ENCODE results near the gene APC2.

Gene APC2

GRCh38 chr19:1490311-1491113 lies 40.6 kb downstream of the APC2 start, which contains the start of gene PCSK4:
TSS of gene PCSK4 (minus strand) at chr19:1490350. CDS start at chr19:1490346, 4 bp downstream.
- Histone ChIP-seq H3K4me3 (ENCODE audit: control insufficient read depth in 1 of 7, extremely low read depth in 1 of 7, insufficient read depth in 4 of 7, low read depth in 2 of 7, low read length in 6 of 7) (peak within 1 kb of the TSS; percentile 40 to 82 (median 69)), H3K9me3 (ENCODE audit: control extremely low read depth in 1 of 5, control insufficient read depth in 4 of 5, insufficient read depth in 2 of 5, low read depth in 1 of 5, low read length in 4 of 5) (no peaks in the 10 kb centered on the region), H3K27me3 (replicated peaks in 2 of 5; ENCODE audit: control insufficient read depth in 4 of 5, insufficient read depth in 5 of 5, low read length in 4 of 5) (peaks cover 0 to 9% (median 8%) of the 10 kb centered on the region in 5 experiments), H3K36me3 (ENCODE audit: control insufficient read depth in 4 of 4, insufficient read depth in 4 of 4, low read length in 3 of 4) (no peaks in the 10 kb centered on the region), H3K27ac (ENCODE audit: insufficient read depth in 1 of 2, low read depth in 1 of 2, low read length in 2 of 2, poor library complexity in 1 of 2, severe bottlenecking in 2 of 2) (peak within 1 kb of the TSS in 1 of 2 experiments; percentile 75), H3K4me1 (ENCODE audit: control extremely low read depth in 1 of 4, control insufficient read depth in 4 of 4, insufficient read depth in 4 of 4, low read length in 3 of 4) (peaks cover 0 to 31% (median 22%) of the 10 kb centered on the region in 4 experiments)
- DNase-seq = peak; percentile 98 to 99 (median 98)
- POLR2A ChIA-PET = interaction anchor here (0.7 kb wide), 1 partner anchor 25 kb away, joined by 6 read pairs; no protein-coding TSS in a partner anchor
- 0% methylated on average over 49 of the region's 74 CpGs for WGBS (ENCODE audit: insufficient coverage)
- CTCF ChIA-PET = interaction anchor here (2.5 kb wide), 1 partner anchor 19 kb away, joined by 6 read pairs; no protein-coding TSS in a partner anchor

GRCh38 chr19:1491114-1491848 lies 41.4 kb downstream of the APC2 start, which contains the start of gene REEP6:
TSS of gene REEP6 (plus strand) at chr19:1491181. CDS start at chr19:1491270, 89 bp downstream.
- Histone ChIP-seq H3K36me3 (ENCODE audit: control insufficient read depth in 4 of 4, insufficient read depth in 4 of 4, low read length in 3 of 4) (no peaks in the 10 kb centered on the region), H3K9me3 (ENCODE audit: control extremely low read depth in 1 of 5, control insufficient read depth in 4 of 5, insufficient read depth in 2 of 5, low read depth in 1 of 5, low read length in 4 of 5) (no peaks in the 10 kb centered on the region), H3K4me1 (ENCODE audit: control extremely low read depth in 1 of 4, control insufficient read depth in 4 of 4, insufficient read depth in 4 of 4, low read length in 3 of 4) (peaks cover 0 to 31% (median 22%) of the 10 kb centered on the region in 4 experiments), H3K27me3 (replicated peaks in 2 of 5; ENCODE audit: control insufficient read depth in 4 of 5, insufficient read depth in 5 of 5, low read length in 4 of 5) (peaks cover 0 to 9% (median 8%) of the 10 kb centered on the region in 5 experiments), H3K4me3 (ENCODE audit: control insufficient read depth in 1 of 7, extremely low read depth in 1 of 7, insufficient read depth in 4 of 7, low read depth in 2 of 7, low read length in 6 of 7) (peak within 1 kb of the TSS; percentile 40 to 82 (median 69)), H3K27ac (ENCODE audit: insufficient read depth in 1 of 2, low read depth in 1 of 2, low read length in 2 of 2, poor library complexity in 1 of 2, severe bottlenecking in 2 of 2) (peak within 1 kb of the TSS in 1 of 2 experiments; percentile 75)
- POLR2A ChIA-PET = interaction anchor here (0.7 kb wide), 1 partner anchor 26 kb away, joined by 6 read pairs; no protein-coding TSS in a partner anchor
- DNase-seq = no peak
- WGBS (ENCODE audit: insufficient coverage) = 3% methylated on average over 61 of the region's 73 CpGs
- CTCF ChIA-PET = no interaction called here

GRCh38 chr19:1491849-1492170 lies 41.9 kb downstream of the APC2 start:
- H3K27me3 ChIP-seq (replicated peaks in 2 of 5; ENCODE audit: control insufficient read depth in 4 of 5, insufficient read depth in 5 of 5, low read length in 4 of 5) = peaks cover 0 to 11% (median 8%) of the 10 kb centered on the region in 5 experiments
- CTCF ChIA-PET = no interaction called here
- peak overlapping the region in 2 of 7 experiments; percentile 69 for H3K4me3 ChIP-seq (ENCODE audit: control insufficient read depth in 1 of 7, extremely low read depth in 1 of 7, insufficient read depth in 4 of 7, low read depth in 2 of 7, low read length in 6 of 7)
- no peaks in the 10 kb centered on the region for H3K36me3 ChIP-seq (ENCODE audit: control insufficient read depth in 4 of 4, insufficient read depth in 4 of 4, low read length in 3 of 4)
- peaks cover 0 to 31% (median 22%) of the 10 kb centered on the region in 4 experiments for H3K4me1 ChIP-seq (ENCODE audit: control extremely low read depth in 1 of 4, control insufficient read depth in 4 of 4, insufficient read depth in 4 of 4, low read length in 3 of 4)
- no peak for DNase-seq
- POLR2A ChIA-PET = no interaction called here
- H3K27ac ChIP-seq (ENCODE audit: insufficient read depth in 1 of 2, low read depth in 1 of 2, low read length in 2 of 2, poor library complexity in 1 of 2, severe bottlenecking in 2 of 2) = peak overlapping the region in 1 of 2 experiments; percentile 34
- H3K9me3 ChIP-seq (ENCODE audit: control extremely low read depth in 1 of 5, control insufficient read depth in 4 of 5, insufficient read depth in 2 of 5, low read depth in 1 of 5, low read length in 4 of 5) = no peaks in the 10 kb centered on the region
- 58% methylated on average over 10 of the region's 12 CpGs for WGBS (ENCODE audit: insufficient coverage)

GRCh38 chr19:1492474-1493006 lies 42.6 kb downstream of the APC2 start:
- H3K27ac ChIP-seq (ENCODE audit: insufficient read depth in 1 of 2, low read depth in 1 of 2, low read length in 2 of 2, poor library complexity in 1 of 2, severe bottlenecking in 2 of 2) = no peak overlapping the region
- ChIA-PET CTCF (interaction anchor here (1.7 kb wide), 1 partner anchor 27 kb away, joined by 5 read pairs; no protein-coding TSS in a partner anchor), POLR2A (no interaction called here)
- no peaks in the 10 kb centered on the region for H3K36me3 ChIP-seq (ENCODE audit: control insufficient read depth in 4 of 4, insufficient read depth in 4 of 4, low read length in 3 of 4)
- no peak for DNase-seq
- 89% methylated on average over 8 of the region's 10 CpGs for WGBS (ENCODE audit: insufficient coverage)
- peaks cover 0 to 31% (median 22%) of the 10 kb centered on the region in 4 experiments for H3K4me1 ChIP-seq (ENCODE audit: control extremely low read depth in 1 of 4, control insufficient read depth in 4 of 4, insufficient read depth in 4 of 4, low read length in 3 of 4)
- no peaks in the 10 kb centered on the region for H3K9me3 ChIP-seq (ENCODE audit: control extremely low read depth in 1 of 5, control insufficient read depth in 4 of 5, insufficient read depth in 2 of 5, low read depth in 1 of 5, low read length in 4 of 5)
- peaks cover 0 to 11% (median 8%) of the 10 kb centered on the region in 5 experiments for H3K27me3 ChIP-seq (replicated peaks in 2 of 5; ENCODE audit: control insufficient read depth in 4 of 5, insufficient read depth in 5 of 5, low read length in 4 of 5)
- H3K4me3 ChIP-seq (ENCODE audit: control insufficient read depth in 1 of 7, extremely low read depth in 1 of 7, insufficient read depth in 4 of 7, low read depth in 2 of 7, low read length in 6 of 7) = no peak overlapping the region

- CTCF ChIA-PET = interaction anchor here (1.6 to 1.7 kb wide), 2 partner anchors 15 to 28 kb away, joined by 4 to 5 read pairs; no protein-coding TSS in a partner anchor
- Histone ChIP-seq H3K36me3 (ENCODE audit: control insufficient read depth in 4 of 4, insufficient read depth in 4 of 4, low read length in 3 of 4) (no peaks in the 10 kb centered on the region), H3K9me3 (ENCODE audit: control extremely low read depth in 1 of 5, control insufficient read depth in 4 of 5, insufficient read depth in 2 of 5, low read depth in 1 of 5, low read length in 4 of 5) (no peaks in the 10 kb centered on the region), H3K4me1 (ENCODE audit: control extremely low read depth in 1 of 4, control insufficient read depth in 4 of 4, insufficient read depth in 4 of 4, low read length in 3 of 4) (peaks cover 0 to 21% (median 19%) of the 10 kb centered on the region in 4 experiments), H3K27me3 (replicated peaks in 2 of 5; ENCODE audit: control insufficient read depth in 4 of 5, insufficient read depth in 5 of 5, low read length in 4 of 5) (peaks cover 0 to 11% (median 8%) of the 10 kb centered on the region in 5 experiments), H3K27ac (ENCODE audit: insufficient read depth in 1 of 2, low read depth in 1 of 2, low read length in 2 of 2, poor library complexity in 1 of 2, severe bottlenecking in 2 of 2) (no peak overlapping the region), H3K4me3 (ENCODE audit: control insufficient read depth in 1 of 7, extremely low read depth in 1 of 7, insufficient read depth in 4 of 7, low read depth in 2 of 7, low read length in 6 of 7) (no peak overlapping the region)
- no peak for DNase-seq
- 81% methylated on average over 13 of the region's 15 CpGs for whole genome bisulfite sequencing (ENCODE audit: insufficient coverage)
- POLR2A ChIA-PET = no interaction called here
These were observed 44.3 kb downstream of the APC2 start for GRCh38 chr19:1494115-1494815.

GRCh38 chr19:1495051-1495798 lies 45.3 kb downstream of the APC2 start:
- H3K4me3 ChIP-seq (ENCODE audit: control insufficient read depth in 1 of 7, extremely low read depth in 1 of 7, insufficient read depth in 4 of 7, low read depth in 2 of 7, low read length in 6 of 7) = no peak overlapping the region
- no peaks in the 10 kb centered on the region for H3K36me3 ChIP-seq (ENCODE audit: control insufficient read depth in 4 of 4, insufficient read depth in 4 of 4, low read length in 3 of 4)
- DNase-seq = no peak
- no peaks in the 10 kb centered on the region for H3K9me3 ChIP-seq (ENCODE audit: control extremely low read depth in 1 of 5, control insufficient read depth in 4 of 5, insufficient read depth in 2 of 5, low read depth in 1 of 5, low read length in 4 of 5)
- peaks cover 0 to 12% (median 9%) of the 10 kb centered on the region in 4 experiments for H3K4me1 ChIP-seq (ENCODE audit: control extremely low read depth in 1 of 4, control insufficient read depth in 4 of 4, insufficient read depth in 4 of 4, low read length in 3 of 4)
- ChIA-PET CTCF (interaction anchor here (1.6 kb wide), 1 partner anchor 14 kb away, joined by 4 read pairs; no protein-coding TSS in a partner anchor), POLR2A (interaction anchor here (0.6 to 0.7 kb wide), 2 partner anchors 22 to 148 kb away, joined by 3 read pairs; no protein-coding TSS in a partner anchor)
- WGBS (ENCODE audit: insufficient coverage) = 87% methylated on average over 37 of the region's 37 CpGs
- H3K27ac ChIP-seq (ENCODE audit: insufficient read depth in 1 of 2, low read depth in 1 of 2, low read length in 2 of 2, poor library complexity in 1 of 2, severe bottlenecking in 2 of 2) = no peak overlapping the region
- H3K27me3 ChIP-seq (replicated peaks in 2 of 5; ENCODE audit: control insufficient read depth in 4 of 5, insufficient read depth in 5 of 5, low read length in 4 of 5) = peaks cover 0 to 11% (median 8%) of the 10 kb centered on the region in 5 experiments

Data from common myeloid progenitor, CD34-positive (primary cell).